Stromal cell of bone marrow (primary cell): ENCODE measurements around the gene C19orf81.
A peak's percentile ranks its signal among the peaks of the same experiment; 100 is the strongest.

Source experiments
- DNase-seq: peaks from one replicate; pipeline ENCODE4 v3.0.0-alpha.2; 2012; ENCODE audit warnings: low read depth

C19orf81 gene

DNA sequence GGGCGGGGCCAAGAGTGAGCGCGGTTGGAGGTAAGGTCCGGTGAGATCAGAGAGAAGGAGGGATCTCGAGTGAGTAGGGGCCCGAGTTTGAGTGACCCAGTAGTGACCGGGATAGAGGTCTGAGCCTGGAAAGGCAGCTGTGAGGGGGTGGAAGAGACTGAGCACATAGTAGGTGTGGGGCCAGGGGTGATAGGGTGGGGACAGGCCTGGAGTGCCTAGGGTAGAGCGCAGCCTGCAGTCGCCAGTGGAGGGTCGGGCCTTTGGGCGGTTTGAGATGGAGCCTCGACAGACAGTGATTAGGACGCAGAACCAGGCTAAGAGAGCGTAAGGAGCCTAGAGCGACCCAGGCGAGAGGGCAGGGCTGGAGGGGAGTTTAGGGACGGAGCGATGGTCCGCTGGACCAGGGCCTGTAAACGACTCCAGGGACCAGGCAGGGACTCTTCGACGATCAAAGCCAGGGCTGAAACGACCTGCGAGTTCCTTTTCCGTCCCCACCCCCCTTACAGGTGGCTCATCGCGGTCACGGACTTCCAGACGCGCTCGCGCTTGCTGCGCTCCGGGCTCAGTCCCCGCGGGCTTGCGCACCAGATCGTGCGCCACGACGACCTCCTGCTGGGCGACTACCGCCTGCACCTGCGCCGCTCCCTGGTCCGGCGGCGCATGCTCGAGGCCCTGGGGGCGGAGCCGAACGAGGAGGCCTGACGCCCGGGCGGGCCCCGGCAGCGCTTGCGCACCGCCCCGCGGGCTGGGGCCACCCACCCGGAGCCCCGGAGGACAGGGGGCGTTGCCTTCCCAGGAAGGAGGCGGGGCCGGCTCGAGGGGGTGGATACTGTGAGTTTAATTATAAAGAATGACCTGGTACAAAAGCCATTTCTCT is 9.4 kb downstream of the C19orf81 start:
- peak; percentile 9 for DNase-seq

- DNase-seq, result no peak
Measured at GRCh38 chr19:50659318-50660087, 10.3 kb downstream of the C19orf81 start.

DNA sequence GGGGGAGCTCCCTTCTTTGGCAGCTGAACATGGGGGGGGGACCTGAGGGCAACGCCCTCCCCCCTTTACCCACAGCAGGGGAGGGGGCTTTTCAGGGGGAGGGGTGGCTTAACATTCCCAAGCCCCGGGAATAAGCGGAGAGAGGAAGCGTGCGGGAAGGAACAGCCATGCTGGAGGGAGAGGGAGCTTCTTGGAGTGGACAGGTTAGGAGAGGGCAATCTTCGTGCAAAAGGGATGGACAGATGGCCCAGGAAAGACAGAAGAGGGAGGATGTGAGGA is 10.8 kb downstream of the C19orf81 start:
- DNase-seq, result no peak

GRCh38 chr19:50661023-50661422 is 11.8 kb downstream of the C19orf81 start:
- DNase-seq, result no peak

GRCh38 chr19:50661766-50662650 is 12.8 kb downstream of the C19orf81 start:
- DNase-seq, result no peak

GRCh38 chr19:50662651-50663481 is 13.6 kb downstream of the C19orf81 start:
- no peak for DNase-seq

DNA sequence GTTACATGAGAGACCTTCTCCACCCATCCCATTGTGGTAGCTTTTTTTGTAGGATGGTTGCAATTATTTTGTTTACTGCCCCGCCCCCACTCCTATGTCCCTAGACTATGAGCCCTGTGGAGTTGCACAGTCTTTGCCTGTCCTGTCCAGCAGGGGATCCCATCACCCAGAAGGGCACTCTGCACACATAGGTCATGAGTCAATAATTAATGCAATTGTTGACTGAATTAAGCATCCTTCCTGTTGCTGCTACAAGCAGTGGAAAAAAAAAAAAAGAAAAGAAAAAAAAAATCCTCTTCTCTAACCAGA is 14.2 kb downstream of the C19orf81 start:
- no peak for DNase-seq

DNA sequence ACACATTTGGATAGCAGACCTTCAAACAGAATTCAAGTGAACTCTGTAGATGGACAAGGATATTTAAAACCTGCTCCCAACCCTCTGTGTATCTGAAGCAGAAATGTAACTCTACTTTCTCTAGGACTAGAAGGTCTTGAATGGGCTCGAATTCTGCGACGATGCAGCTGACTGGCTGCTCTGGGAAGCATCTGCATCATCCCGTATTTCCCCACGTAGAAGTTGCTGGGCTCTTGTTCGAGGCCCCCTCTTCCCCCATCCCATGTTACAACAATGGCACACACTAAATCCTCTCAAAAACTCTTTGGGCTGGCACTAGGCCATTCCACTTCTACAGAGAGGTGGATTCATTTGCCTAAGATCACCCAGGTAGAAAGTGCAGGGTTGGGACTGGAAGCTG is 15.0 kb downstream of the C19orf81 start:
- DNase-seq, result no peak

GRCh38 chr19:50666346-50667176 is 17.3 kb downstream of the C19orf81 start:
- DNase-seq, result no peak

- DNase-seq, result no peak
Measured at GRCh38 chr19:50667177-50667758, 18.0 kb downstream of the C19orf81 start.

DNA sequence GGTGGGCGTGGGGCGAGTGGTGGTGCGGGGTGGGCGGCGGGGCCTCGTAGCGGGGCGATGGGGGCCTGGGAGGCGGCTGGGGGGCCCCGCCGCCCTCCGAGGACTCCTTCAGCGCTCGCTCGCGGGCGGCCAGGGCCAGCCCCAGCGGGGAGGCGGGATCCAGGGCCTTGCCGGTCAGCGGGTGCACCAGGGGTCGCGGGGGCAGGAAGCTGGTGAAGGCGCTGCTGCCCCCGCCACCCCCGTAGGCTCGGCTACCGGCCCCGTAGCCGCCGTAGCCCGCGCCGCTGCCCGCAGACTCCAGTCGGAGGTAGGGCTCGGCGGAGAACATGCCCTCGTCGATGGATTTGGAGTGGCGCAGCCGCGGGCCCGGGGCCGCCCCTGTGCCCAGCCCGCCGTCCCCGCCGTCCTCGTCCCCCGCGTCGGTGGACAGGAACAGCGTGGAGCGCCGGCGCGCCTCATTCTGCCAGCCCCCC is 18.6 kb downstream of the C19orf81 start:
- no peak for DNase-seq

DNA sequence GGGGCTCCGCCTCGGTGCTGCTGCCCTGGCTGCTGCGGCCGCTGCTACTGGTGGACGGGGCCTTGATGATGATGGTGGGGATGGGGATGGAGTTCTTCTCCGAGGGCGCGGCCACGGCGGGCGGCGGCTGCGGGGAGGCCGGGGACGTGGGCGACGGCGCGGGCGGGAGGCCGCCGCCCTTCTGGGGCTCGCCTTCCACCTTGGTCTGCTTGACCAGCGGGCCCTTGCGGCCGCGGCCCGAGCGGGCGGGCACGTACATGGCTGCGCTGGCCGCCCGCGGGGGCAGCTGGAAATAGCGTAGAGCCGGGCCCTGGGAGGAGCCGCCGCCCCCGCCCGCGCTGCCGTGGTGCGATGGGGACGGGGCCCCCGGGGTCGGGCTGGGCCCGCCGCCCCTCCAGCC is 19.2 kb downstream of the C19orf81 start:
- DNase-seq, result no peak

- no peak for DNase-seq
Measured at GRCh38 chr19:50668879-50669278, 19.6 kb downstream of the C19orf81 start.

GRCh38 chr19:50669302-50670101 is 20.3 kb downstream of the C19orf81 start:
- peak; percentile 6 for DNase-seq

DNA sequence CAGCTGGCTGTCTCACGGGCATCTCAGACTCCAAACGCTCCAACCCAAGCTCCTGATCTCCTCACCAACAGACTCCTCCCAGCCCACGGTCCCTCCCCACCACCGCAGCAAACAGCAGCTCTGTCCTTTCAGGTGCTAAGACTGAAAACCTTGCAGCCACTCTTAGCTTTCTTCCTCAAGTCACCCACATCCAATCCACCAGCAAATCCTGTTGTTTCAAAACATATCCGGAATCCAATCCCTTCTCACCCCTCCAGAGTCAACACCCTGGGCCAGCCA is 20.8 kb downstream of the C19orf81 start:
- no peak for DNase-seq

DNA sequence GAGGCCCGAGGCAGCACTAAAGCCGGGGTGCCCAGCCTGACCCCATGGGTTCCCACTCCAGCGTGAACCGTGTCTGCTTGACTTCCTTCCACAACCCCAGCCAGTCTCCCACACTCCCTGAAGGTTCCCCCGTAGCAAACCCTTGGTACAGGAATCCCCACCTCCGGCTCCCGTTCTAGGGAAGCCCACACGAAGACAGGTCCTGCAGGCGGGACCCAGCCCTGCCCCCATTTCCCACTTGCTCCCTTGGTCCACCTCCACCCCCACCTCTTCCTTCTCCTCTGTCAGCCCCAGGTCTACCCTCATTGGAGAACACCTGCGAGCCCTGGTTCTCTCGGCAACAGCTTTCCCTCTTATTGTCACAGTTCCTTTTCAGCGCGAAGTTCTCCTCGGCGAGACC is 23.9 kb downstream of the C19orf81 start:
- DNase-seq, result no peak

DNA sequence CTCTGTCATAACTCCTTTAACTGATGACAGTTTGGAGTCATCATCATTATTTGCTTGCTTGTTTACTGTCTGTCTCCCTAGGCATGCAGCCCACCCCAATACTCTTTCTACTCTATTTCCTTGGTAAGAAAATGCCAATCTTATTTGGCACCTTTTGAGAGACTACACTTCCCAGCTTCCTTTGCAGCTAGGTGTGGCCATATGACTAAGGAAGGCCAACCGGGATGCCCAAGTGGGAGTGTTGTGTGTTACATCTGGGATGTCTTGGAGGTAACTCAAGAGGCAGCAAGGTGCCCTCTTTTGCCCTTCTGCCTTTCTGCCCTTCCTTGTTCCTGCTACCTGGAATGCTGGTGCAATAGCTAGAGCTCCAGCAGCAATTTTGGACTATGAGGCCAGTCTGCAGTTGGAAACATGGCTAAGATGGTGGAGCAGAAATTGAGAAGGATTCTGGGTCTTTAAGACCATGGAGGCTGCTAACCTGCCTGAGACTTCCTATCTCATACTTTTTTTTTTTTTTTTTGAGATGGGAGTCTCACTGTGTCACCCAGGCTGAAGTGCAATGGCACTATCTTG is 27.5 kb downstream of the C19orf81 start:
- DNase-seq, result no peak

DNA sequence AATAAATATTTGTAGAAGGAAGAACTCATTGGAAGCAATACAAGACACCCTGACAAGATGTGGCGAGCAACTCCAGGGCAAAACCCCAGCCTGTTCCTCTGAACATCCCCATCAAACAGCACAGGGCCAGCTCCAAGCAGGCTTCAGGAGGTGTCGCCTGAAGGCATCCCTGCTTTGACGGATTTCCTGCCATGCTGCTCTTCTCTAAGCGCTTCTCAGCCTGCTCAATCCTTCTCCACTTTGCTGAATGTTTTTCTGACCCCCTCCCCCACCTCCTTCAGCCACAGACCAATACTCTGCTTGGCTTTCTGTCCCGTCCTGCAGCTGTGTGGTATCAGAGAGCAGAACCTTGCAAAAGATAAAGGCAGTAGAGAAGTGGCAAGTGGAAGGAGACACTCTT is 28.4 kb downstream of the C19orf81 start:
- DNase-seq, result no peak

GRCh38 chr19:50678323-50678722 is 29.1 kb downstream of the C19orf81 start:
- no peak for DNase-seq
